ENCODE data around the gene COBL. TPM values are rescaled to one million over a fixed set of nuclear protein-coding genes. Genes with fewer than 3 reads are reported as not detected.

The COBL gene
- total and polyA plus RNA-seq, 9 of the 15 experiments (the other 6 are each of a cell fraction or from before 2014, with no cell fraction given), result 0.01 to 2.4 (median 0.09) TPM; not detected in 3

DNA sequence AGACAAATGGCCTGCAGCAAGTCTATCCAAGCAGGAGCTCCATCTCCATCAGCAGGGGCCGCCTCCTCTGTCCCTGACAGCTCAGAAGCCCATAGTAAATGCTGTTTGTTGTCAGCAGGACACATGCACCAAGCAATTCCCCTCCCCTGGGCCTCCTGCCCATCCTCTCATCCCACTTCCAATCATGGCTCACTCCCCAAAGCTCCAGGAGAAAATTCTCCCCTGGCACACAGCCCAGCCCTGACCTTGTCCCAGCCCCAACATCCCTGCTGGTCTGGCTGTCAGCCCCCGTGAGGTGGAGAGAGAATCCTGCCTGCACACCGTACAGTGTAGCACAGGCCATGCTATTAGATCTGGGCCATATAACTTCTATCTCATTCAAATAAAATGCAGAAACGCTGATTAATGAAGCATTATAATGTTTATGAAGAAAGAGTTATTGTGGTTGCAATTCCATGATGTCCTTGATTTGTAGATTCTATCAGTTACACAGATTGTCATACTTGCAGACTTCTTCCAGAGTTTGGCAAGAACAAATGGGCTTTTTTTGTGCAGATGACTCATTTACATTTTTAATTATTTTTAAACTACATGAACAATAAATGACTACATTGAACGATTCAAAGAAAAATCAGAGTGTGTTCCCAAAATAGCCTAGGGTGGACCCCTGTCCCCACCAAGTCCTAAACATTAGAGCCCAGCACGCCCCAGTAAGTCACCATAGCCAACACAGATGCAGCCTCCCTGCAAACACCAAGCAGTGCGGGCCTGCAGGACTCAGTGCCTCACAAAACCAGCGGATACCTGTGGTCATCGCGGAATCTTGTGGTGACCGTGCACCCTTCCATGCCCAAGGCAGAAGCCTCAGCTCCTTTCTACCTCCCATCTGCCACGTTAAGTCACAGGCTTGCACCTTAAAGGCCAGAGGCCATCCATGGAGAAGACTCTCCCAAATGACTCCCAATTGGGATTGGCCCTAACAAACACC is 70.1 kb downstream of the COBL start:
- FAIRE-seq, result no peak
- Histone ChIP-seq H3K9me1 (ENCODE audit: control insufficient read depth, insufficient read depth, low read length) (no peaks in the 10 kb centered on the region), H3K4me3 (no peak overlapping the region), H3K27ac (ENCODE audit: extremely low read depth, low read depth, low read length) (no peak overlapping the region), H3K79me2 (ENCODE audit: control insufficient read depth, insufficient read depth, low read length) (no peaks in the 10 kb centered on the region), H3K36me3 (ENCODE audit: control insufficient read depth, insufficient read depth, low read length) (no peaks in the 10 kb centered on the region), H2AFZ (ENCODE audit: low read depth, low read length) (no peak overlapping the region), H3K9ac (ENCODE audit: insufficient read depth in 1 of 2, low read depth in 2 of 2, low read length in 2 of 2) (no peak overlapping the region), H3K9me3 (replicated peaks; ENCODE audit: control insufficient read depth, insufficient read depth, low read depth, low read length) (no peaks in the 10 kb centered on the region), H3K4me2 (ENCODE audit: insufficient read depth, low read length) (no peak overlapping the region), H3K27me3 (ENCODE audit: control insufficient read depth in 2 of 2, insufficient read depth in 2 of 2, low read length in 2 of 2) (peaks cover 0 to 23% of the 10 kb centered on the region in 2 experiments; a peak in 2 of 5 replicates), H3K4me1 (replicated peaks in 1 of 2; ENCODE audit: control insufficient read depth in 2 of 2, insufficient read depth in 2 of 2, low read length in 2 of 2) (no peaks in the 10 kb centered on the region), H4K20me1 (replicated peaks; ENCODE audit: control insufficient read depth, insufficient read depth, low read length) (no peaks in the 10 kb centered on the region)
- ChIA-PET CTCF (ENCODE audit: low intra/inter-chr PET ratio) (no interaction called here), POLR2A (no interaction called here)
- DNase-seq (ENCODE audit: extremely low read depth in 1 of 4, low spot score in 3 of 4), result no peak
- WGBS (ENCODE audit: insufficient coverage, low coverage, missing lambda C conversion rate), result 3% methylated on average over 12 of the region's 12 CpGs
- no peak for ATAC-seq
- intact Hi-C loops (cut with micrococcal nuclease) (no loop called here), in situ Hi-C loops (cut with MboI) (no loop called here)
- TF ChIP-seq ZBTB34 (CRISPR knock-in tag; IDR thresholded peaks at IDR 0.05), result no peak
- TF ChIP-seq, protein P1, sequence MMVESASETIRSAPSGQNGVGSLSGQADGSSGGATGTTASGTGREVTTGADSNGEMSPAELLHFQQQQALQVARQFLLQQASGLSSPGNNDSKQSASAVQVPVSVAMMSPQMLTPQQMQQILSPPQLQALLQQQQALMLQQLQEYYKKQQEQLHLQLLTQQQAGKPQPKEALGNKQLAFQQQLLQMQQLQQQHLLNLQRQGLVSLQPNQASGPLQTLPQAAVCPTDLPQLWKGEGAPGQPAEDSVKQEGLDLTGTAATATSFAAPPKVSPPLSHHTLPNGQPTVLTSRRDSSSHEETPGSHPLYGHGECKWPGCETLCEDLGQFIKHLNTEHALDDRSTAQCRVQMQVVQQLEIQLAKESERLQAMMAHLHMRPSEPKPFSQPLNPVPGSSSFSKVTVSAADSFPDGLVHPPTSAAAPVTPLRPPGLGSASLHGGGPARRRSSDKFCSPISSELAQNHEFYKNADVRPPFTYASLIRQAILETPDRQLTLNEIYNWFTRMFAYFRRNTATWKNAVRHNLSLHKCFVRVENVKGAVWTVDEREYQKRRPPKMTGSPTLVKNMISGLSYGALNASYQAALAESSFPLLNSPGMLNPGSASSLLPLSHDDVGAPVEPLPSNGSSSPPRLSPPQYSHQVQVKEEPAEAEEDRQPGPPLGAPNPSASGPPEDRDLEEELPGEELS (CRISPR knock-in tag; IDR thresholded peaks at IDR 0.05; ENCODE audit: borderline replicate concordance), result no peak
- TF ChIP-seq, protein P2, sequence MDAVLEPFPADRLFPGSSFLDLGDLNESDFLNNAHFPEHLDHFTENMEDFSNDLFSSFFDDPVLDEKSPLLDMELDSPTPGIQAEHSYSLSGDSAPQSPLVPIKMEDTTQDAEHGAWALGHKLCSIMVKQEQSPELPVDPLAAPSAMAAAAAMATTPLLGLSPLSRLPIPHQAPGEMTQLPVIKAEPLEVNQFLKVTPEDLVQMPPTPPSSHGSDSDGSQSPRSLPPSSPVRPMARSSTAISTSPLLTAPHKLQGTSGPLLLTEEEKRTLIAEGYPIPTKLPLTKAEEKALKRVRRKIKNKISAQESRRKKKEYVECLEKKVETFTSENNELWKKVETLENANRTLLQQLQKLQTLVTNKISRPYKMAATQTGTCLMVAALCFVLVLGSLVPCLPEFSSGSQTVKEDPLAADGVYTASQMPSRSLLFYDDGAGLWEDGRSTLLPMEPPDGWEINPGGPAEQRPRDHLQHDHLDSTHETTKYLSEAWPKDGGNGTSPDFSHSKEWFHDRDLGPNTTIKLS (IDR thresholded peaks at IDR 0.05; ENCODE audit: borderline replicate concordance, low read depth), result no peak
- TF ChIP-seq CHD1 (IDR thresholded peaks at IDR 0.05; ENCODE audit: low read length), result no peak
- no peak for TF ChIP-seq CUX1 (CRISPR knock-in tag; IDR thresholded peaks at IDR 0.05)
- TF ChIP-seq XRCC3 (IDR thresholded peaks at IDR 0.05), result no peak
- BruUV-seq (replicated peaks), result no TSS peak
